Astrocyte (in vitro differentiated cells and primary cell): Measurements from ENCODE around the gene PELI1.

Experiments used
- CTCF ChIP-seq: IDR thresholded peaks from 2 replicates; pipeline ENCODE4 v1.5.1; 2011; ENCODE audit warnings: low read depth, mild to moderate bottlenecking, inconsistent platforms, low read length, moderate library complexity; ENCODE audit not compliant: insufficient read depth
- EZH2 ChIP-seq: IDR thresholded peaks from 2 replicates; pipeline ENCODE4 v1.6.1; 2012; ENCODE audit warnings: mild to moderate bottlenecking, low read length, inconsistent platforms; ENCODE audit not compliant: insufficient read depth

DNA sequence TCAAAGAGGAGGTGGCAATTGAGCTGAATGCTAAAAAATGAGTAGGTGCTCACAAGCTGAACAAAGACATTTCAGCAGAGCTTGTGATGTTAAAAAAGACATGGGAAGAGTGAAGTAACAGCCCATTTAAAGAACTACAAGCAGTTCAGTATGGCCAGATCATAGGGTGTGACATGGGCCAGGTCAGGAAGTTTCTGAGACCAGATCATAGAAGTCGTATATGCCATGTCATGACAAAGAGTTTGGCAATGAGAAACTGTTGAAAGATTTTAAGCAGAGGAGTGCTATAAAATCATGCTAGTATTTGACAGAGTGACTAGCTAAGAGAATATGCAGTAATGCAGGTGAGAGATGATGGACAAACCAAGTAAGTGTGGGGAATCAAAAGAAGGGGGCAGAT is 7.3 kb upstream of the PELI1 start:
- TF ChIP-seq CTCF (no peak), EZH2 (no peak)
